ENCODE data around the gene SMC2.
A peak's percentile ranks its signal among the peaks of the same experiment; 100 is the strongest.

SMC2 gene

GRCh38 chr9:104093647-104094533, at the start of gene SMC2:
TSS of gene SMC2 (plus strand) at chr9:104094309. CDS start at chr9:104095385, 1,076 bp downstream.
- FAIRE-seq (no peak), DNase-seq (ENCODE audit: insufficient read length, low spot score) (peak; percentile 72)

- no peak for FAIRE-seq
- DNase-seq (ENCODE audit: insufficient read length, low spot score): no peak
Measured at GRCh38 chr9:104068546-104068945, 25.6 kb upstream of the SMC2 start.

GRCh38 chr9:104069288-104069687, 24.8 kb upstream of the SMC2 start:
- DNase-seq (ENCODE audit: insufficient read length, low spot score): no peak
- no peak for FAIRE-seq

- FAIRE-seq: no peak
- no peak for DNase-seq (ENCODE audit: insufficient read length, low spot score)
Measured at GRCh38 chr9:104071589-104071988, 22.5 kb upstream of the SMC2 start.

GRCh38 chr9:104073098-104073769, 20.9 kb upstream of the SMC2 start:
- no peak for FAIRE-seq
- DNase-seq (ENCODE audit: insufficient read length, low spot score): no peak

GRCh38 chr9:104073770-104074133, 20.4 kb upstream of the SMC2 start:
- DNase-seq (ENCODE audit: insufficient read length, low spot score): no peak
- no peak for FAIRE-seq

- DNase-seq (ENCODE audit: insufficient read length, low spot score): no peak
- no peak for FAIRE-seq
Measured at GRCh38 chr9:104074876-104075275, 19.2 kb upstream of the SMC2 start.

GRCh38 chr9:104075801-104076753, 18.0 kb upstream of the SMC2 start:
- DNase-seq (ENCODE audit: insufficient read length, low spot score): no peak
- FAIRE-seq: no peak

- DNase-seq (ENCODE audit: insufficient read length, low spot score): no peak
- FAIRE-seq: no peak
Measured at GRCh38 chr9:104078596-104078995, 15.5 kb upstream of the SMC2 start.

GRCh38 chr9:104080983-104081382, 13.1 kb upstream of the SMC2 start:
- FAIRE-seq (no peak), DNase-seq (ENCODE audit: insufficient read length, low spot score) (no peak)

GRCh38 chr9:104082168-104082567, 11.9 kb upstream of the SMC2 start:
- DNase-seq (ENCODE audit: insufficient read length, low spot score) (no peak), FAIRE-seq (no peak)

- DNase-seq (ENCODE audit: insufficient read length, low spot score): no peak
- no peak for FAIRE-seq
Measured at GRCh38 chr9:104085525-104085924, 8.6 kb upstream of the SMC2 start.

- no peak for FAIRE-seq
- no peak for DNase-seq (ENCODE audit: insufficient read length, low spot score)
Measured at GRCh38 chr9:104087894-104088293, 6.2 kb upstream of the SMC2 start.

GRCh38 chr9:104088416-104088815, 5.7 kb upstream of the SMC2 start:
- FAIRE-seq (no peak), DNase-seq (ENCODE audit: insufficient read length, low spot score) (no peak)

- FAIRE-seq (no peak), DNase-seq (ENCODE audit: insufficient read length, low spot score) (no peak)
Measured at GRCh38 chr9:104090578-104090977, 3.5 kb upstream of the SMC2 start.

GRCh38 chr9:104091116-104091515, 3.0 kb upstream of the SMC2 start:
- no peak for FAIRE-seq
- no peak for DNase-seq (ENCODE audit: insufficient read length, low spot score)

- DNase-seq (ENCODE audit: insufficient read length, low spot score) (no peak), FAIRE-seq (no peak)
Measured at GRCh38 chr9:104091708-104092107, 2.4 kb upstream of the SMC2 start.

- FAIRE-seq (no peak), DNase-seq (ENCODE audit: insufficient read length, low spot score) (no peak)
Measured at GRCh38 chr9:104092192-104092591, 1.9 kb upstream of the SMC2 start.

- no peak for FAIRE-seq
- no peak for DNase-seq (ENCODE audit: insufficient read length, low spot score)
Measured at GRCh38 chr9:104092875-104093600, 1.1 kb upstream of the SMC2 start.

GRCh38 chr9:104094534-104095015, 466 bp downstream of the SMC2 start:
- no peak for FAIRE-seq
- DNase-seq (ENCODE audit: insufficient read length, low spot score): peak; percentile 36
